Left forelimb (tissue), 1 donor: Measurements from ENCODE around the gene CTBP2.

Source experiments
- DNase-seq: peaks from one replicate; pipeline ENCODE4 v3.0.0-alpha.2; 2018; ENCODE audit warnings: low spot score

Gene CTBP2

GRCh38 chr10:125144693-125145623 lies 15.4 kb downstream of the CTBP2 start:
- DNase-seq: no peak

GRCh38 chr10:125144206-125144605 lies 16.2 kb downstream of the CTBP2 start:
- DNase-seq: no peak

- no peak for DNase-seq
Observed at GRCh38 chr10:125142946-125143345, 17.4 kb downstream of the CTBP2 start.

GRCh38 chr10:125141860-125142484 lies 18.4 kb downstream of the CTBP2 start:
- DNase-seq: no peak

GRCh38 chr10:125141150-125141859 lies 19.1 kb downstream of the CTBP2 start:
- no peak for DNase-seq

GRCh38 chr10:125140151-125140550 lies 20.2 kb downstream of the CTBP2 start:
- no peak for DNase-seq

GRCh38 chr10:125137601-125138438 lies 22.5 kb downstream of the CTBP2 start:
- no peak for DNase-seq

GRCh38 chr10:125136087-125136486 lies 24.3 kb downstream of the CTBP2 start:
- no peak for DNase-seq

- DNase-seq: no peak
Observed at GRCh38 chr10:125135771-125136035, 24.7 kb downstream of the CTBP2 start.

GRCh38 chr10:125134916-125135770 lies 25.2 kb downstream of the CTBP2 start:
- DNase-seq: no peak

GRCh38 chr10:125134483-125134848 lies 25.9 kb downstream of the CTBP2 start:
- no peak for DNase-seq

GRCh38 chr10:125133696-125134482 lies 26.5 kb downstream of the CTBP2 start:
- DNase-seq: no peak

- DNase-seq: no peak
Observed at GRCh38 chr10:125132344-125132743, 28.0 kb downstream of the CTBP2 start.

- DNase-seq: no peak
Observed at GRCh38 chr10:125130916-125131315, 29.4 kb downstream of the CTBP2 start.

GRCh38 chr10:125130260-125130659 lies 30.1 kb downstream of the CTBP2 start:
- DNase-seq: no peak

GRCh38 chr10:125129076-125129458 lies 31.3 kb downstream of the CTBP2 start:
- no peak for DNase-seq

- no peak for DNase-seq
Observed at GRCh38 chr10:125128397-125129075, 31.8 kb downstream of the CTBP2 start.

- DNase-seq: no peak
Observed at GRCh38 chr10:125127986-125128385, 32.4 kb downstream of the CTBP2 start.

- DNase-seq: no peak
Observed at GRCh38 chr10:125127110-125127509, 33.3 kb downstream of the CTBP2 start.
